Ovary (tissue), 3 donors: Measurements from ENCODE around the gene KCTD19.

Experiments
- EP300 ChIP-seq: sonication (generic); formaldehyde crosslinking; IDR thresholded peaks from one replicate; pipeline ENCODE4 v1.6.1; 2017; ENCODE audit warnings: antibody characterized with exemption
- POLR2A ChIP-seq: fragments of 450-650 bp; IDR thresholded peaks from one replicate; pipeline ENCODE4 v1.6.1; 2017; ENCODE audit warnings: antibody characterized with exemption, mild to moderate bottlenecking, moderate library complexity
- TF ChIP-seq, protein P1 (sequence below), 3 donors: fragments of 450-650 bp in 2 of 3; fragments of 200-600 bp in 1 of 3; IDR thresholded peaks; one replicate each; pipeline versions ENCODE4 v1.5.1 to v1.8.0; 2016 to 2022; ENCODE audit warnings: antibody characterized with exemption in 3 of 3, mild to moderate bottlenecking in 1 of 3
- donor health status: DM: no; HTN: no; CAD: no.

DNA sequence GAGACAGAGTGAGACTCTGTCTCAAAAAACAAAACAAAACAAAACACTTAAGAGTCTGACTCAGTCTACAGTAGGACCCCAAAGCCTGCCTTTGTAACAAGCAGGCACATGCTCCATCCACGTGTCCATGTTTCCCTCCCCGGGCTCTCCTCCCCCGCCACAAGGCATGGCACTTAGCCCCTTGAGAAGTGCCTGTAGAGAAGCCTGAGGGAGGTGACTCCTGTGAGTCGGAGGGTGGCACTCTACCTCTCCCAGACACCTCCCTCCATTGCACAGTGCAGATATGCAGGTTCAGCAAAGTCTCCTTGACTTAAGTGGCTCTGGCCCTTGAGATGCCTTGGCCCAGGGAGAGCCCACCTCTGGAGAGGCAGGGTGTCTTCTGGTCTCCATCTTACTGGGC lies 86.0 kb downstream of the KCTD19 start:
- TF ChIP-seq, protein P1, sequence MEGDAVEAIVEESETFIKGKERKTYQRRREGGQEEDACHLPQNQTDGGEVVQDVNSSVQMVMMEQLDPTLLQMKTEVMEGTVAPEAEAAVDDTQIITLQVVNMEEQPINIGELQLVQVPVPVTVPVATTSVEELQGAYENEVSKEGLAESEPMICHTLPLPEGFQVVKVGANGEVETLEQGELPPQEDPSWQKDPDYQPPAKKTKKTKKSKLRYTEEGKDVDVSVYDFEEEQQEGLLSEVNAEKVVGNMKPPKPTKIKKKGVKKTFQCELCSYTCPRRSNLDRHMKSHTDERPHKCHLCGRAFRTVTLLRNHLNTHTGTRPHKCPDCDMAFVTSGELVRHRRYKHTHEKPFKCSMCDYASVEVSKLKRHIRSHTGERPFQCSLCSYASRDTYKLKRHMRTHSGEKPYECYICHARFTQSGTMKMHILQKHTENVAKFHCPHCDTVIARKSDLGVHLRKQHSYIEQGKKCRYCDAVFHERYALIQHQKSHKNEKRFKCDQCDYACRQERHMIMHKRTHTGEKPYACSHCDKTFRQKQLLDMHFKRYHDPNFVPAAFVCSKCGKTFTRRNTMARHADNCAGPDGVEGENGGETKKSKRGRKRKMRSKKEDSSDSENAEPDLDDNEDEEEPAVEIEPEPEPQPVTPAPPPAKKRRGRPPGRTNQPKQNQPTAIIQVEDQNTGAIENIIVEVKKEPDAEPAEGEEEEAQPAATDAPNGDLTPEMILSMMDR (IDR thresholded peaks at IDR 0.05), result no peak
- TF ChIP-seq POLR2A (no peak), EP300 (no peak)
